K562 (cell line): ENCODE data around the gene PRM3. TPM values are rescaled to one million over a fixed set of nuclear protein-coding genes. Genes with fewer than 3 reads are reported as not detected.

Experiments
- ATAC-seq: fragments of 200-7000 bp; cut with Tn5 transposase; 3 replicates; pipeline ENCODE4 v1.9.1; 2020; ENCODE audit warnings: moderate library complexity
- BruUV-seq: library from RNA; stranded (reverse); fragments of 400-500 nt; replicated peaks from 2 replicates; lab custom pipeline; 2021; lab: Mats Ljungman, UMichigan
- CTCF ChIA-PET: fragments of 300-600 bp; formaldehyde crosslinking; extraction: SDS; loops from one replicate; lab custom pipeline; 2021; ENCODE audit warnings: low intra/inter-chr PET ratio; lab: Yijun Ruan, JAX
- POLR2A ChIA-PET: fragments of 300-600, 350-650 bp; sonication (Branson Sonifier 250); formaldehyde crosslinking; extraction: SDS; loops from one replicate; lab custom pipeline; 2021; ENCODE audit warnings: antibody characterized with exemption, inconsistent platforms; lab: Yijun Ruan, JAX
- DNase-seq, 4 experiments: peaks; one replicate each; pipeline versions ENCODE4 v3.0.0 to v3.0.0-alpha.2; 2011 to 2018; ENCODE audit warnings: low spot score in 3 of 4, mixed read lengths in 3 of 4; ENCODE audit errors: extremely low read depth in 1 of 4
- FAIRE-seq: peaks from 2 replicates; lab custom pipeline; 2011; peaks lifted over from hg19 to GRCh38; lab: Jason Lieb, UNC
- H2AFZ ChIP-seq: 2 replicates; pipeline ENCODE4 v1.6.0; 2011; ENCODE audit warnings: low read depth, low read length, control low read depth, inconsistent platforms
- H3K27ac ChIP-seq: fragments of 200-600 bp; 3 replicates; pipeline ENCODE4 v1.8.0; 2011; ENCODE audit warnings: low read depth, mild to moderate bottlenecking, control low read depth, inconsistent platforms, low read length, moderate library complexity, mixed read lengths; ENCODE audit errors: extremely low read depth
- H3K27me3 ChIP-seq, 2 experiments: fragments of 300-600 bp in 1 of 2; 2 replicates in 1 of 2; 3 replicates in 1 of 2; pipeline versions ENCODE4 v1.6.0 to v1.8.0; 2011; ENCODE audit warnings: inconsistent platforms in 2 of 2, low read length in 2 of 2, mild to moderate bottlenecking in 1 of 2, mixed read lengths in 1 of 2, moderate library complexity in 1 of 2; ENCODE audit not compliant: control insufficient read depth in 2 of 2, insufficient read depth in 2 of 2
- H3K36me3 ChIP-seq: fragments of 300-600 bp; 3 replicates; pipeline ENCODE4 v1.8.0; 2011; ENCODE audit warnings: mild to moderate bottlenecking, low read length, inconsistent platforms; ENCODE audit not compliant: control insufficient read depth, insufficient read depth
- H3K4me1 ChIP-seq, 2 experiments: fragments of 200-600 bp in 1 of 2; replicated peaks in 1 of 2; 2 replicates in 1 of 2; 3 replicates in 1 of 2; pipeline versions ENCODE4 v1.5.1 to v1.8.0; 2011; ENCODE audit warnings: inconsistent platforms in 2 of 2, low read length in 2 of 2, mild to moderate bottlenecking in 1 of 2, mixed read lengths in 1 of 2, moderate library complexity in 1 of 2; ENCODE audit not compliant: control insufficient read depth in 2 of 2, insufficient read depth in 2 of 2
- H3K4me2 ChIP-seq: 2 replicates; pipeline ENCODE4 v1.6.1; 2011; ENCODE audit warnings: low read length, control low read depth, inconsistent platforms, mixed read lengths; ENCODE audit not compliant: insufficient read depth
- H3K4me3 ChIP-seq: fragments of 200-600 bp; sonication (generic), shearing (Covaris generic); 2 replicates; pipeline ENCODE4 v1.5.1; 2016; ENCODE audit warnings: control low read depth, inconsistent platforms
- H3K79me2 ChIP-seq: fragments of 200-600 bp; 3 replicates; pipeline ENCODE4 v1.8.0; 2011; ENCODE audit warnings: low read length, inconsistent platforms; ENCODE audit not compliant: control insufficient read depth, insufficient read depth
- H3K9ac ChIP-seq, 2 experiments: 2 replicates each; pipeline versions ENCODE4 v1.6.0 to v1.6.1; 2011; ENCODE audit warnings: low read depth in 2 of 2, low read length in 2 of 2, control low read depth in 1 of 2, inconsistent platforms in 1 of 2, mild to moderate bottlenecking in 1 of 2, mixed read lengths in 1 of 2; ENCODE audit not compliant: insufficient read depth in 1 of 2
- H3K9me1 ChIP-seq: one replicate; pipeline ENCODE4 v1.6.0; 2011; ENCODE audit warnings: inconsistent platforms, mild to moderate bottlenecking, low read length, moderate library complexity; ENCODE audit not compliant: control insufficient read depth, insufficient read depth
- H3K9me3 ChIP-seq: replicated peaks from 2 replicates; pipeline ENCODE4 v1.5.1; 2011; ENCODE audit warnings: low read depth, low read length, inconsistent platforms; ENCODE audit not compliant: control insufficient read depth, insufficient read depth
- H4K20me1 ChIP-seq: replicated peaks from 2 replicates; pipeline ENCODE4 v1.6.1; 2011; ENCODE audit warnings: low read length, inconsistent platforms, mixed read lengths; ENCODE audit not compliant: control insufficient read depth, insufficient read depth
- CREBBP ChIP-seq: IDR thresholded peaks from one replicate; pipeline ENCODE4 v1.6.1; 2012; ENCODE audit warnings: low read depth, mild to moderate bottlenecking, control low read depth, inconsistent platforms, low read length
- GATA2 ChIP-seq: sonication (generic); formaldehyde crosslinking; IDR thresholded peaks from 2 replicates; pipeline ENCODE4 v1.4.0; 2020; ENCODE audit warnings: mild to moderate bottlenecking, missing genetic modification reagents
- PCBP2 ChIP-seq: fragments of 200-400 bp; formaldehyde crosslinking; IDR thresholded peaks from 2 replicates; pipeline ENCODE4 v1.6.1; 2018; ENCODE audit warnings: low read length, low read depth, mild to moderate bottlenecking, moderate library complexity; ENCODE audit not compliant: poor library complexity, severe bottlenecking
- ZNF121 ChIP-seq: sonication (generic); formaldehyde crosslinking; conservative IDR thresholded peaks from 2 replicates; pipeline ENCODE4 v1.8.0; 2022; ENCODE audit warnings: missing genetic modification reagents
- ZNF165 ChIP-seq: fragments of 250-450 bp; sonication (Bioruptor Pico); IDR thresholded peaks from 2 replicates; pipeline ENCODE4 v1.4.0; 2020; ENCODE audit warnings: borderline replicate concordance
- ZNF395 ChIP-seq: fragments of 200-800 bp; sonication (Bioruptor generic); IDR thresholded peaks from 2 replicates; pipeline ENCODE4 v1.6.1; 2017; ENCODE audit warnings: missing genetic modification characterization, missing compliant biosample characterization
- WGBS: fragments of 100-300 bp; shearing (Covaris generic); methylation state at CpG from one replicate; pipeline ENCODE4 v1.1.6; 2016; ENCODE audit warnings: low coverage, mixed read lengths; ENCODE audit not compliant: insufficient coverage; ENCODE audit errors: missing lambda C conversion rate; 5-methylcytosine and 5-hydroxymethylcytosine counted together
- in situ Hi-C: fragments of 300-500 bp; cut with MboI; formaldehyde crosslinking; loops from 4 replicates; pipeline ENCODE4 v1.15.0; 2018; ENCODE audit warnings: inconsistent platforms, mixed read lengths
- intact Hi-C: fragments of 100-400 bp; cut with micrococcal nuclease; formaldehyde crosslinking; loops from 2 replicates; pipeline ENCODE4 v1.14.2; 2022
- polyA plus RNA-seq, 8 experiments: library from polyadenylated mRNA; depleted of rRNA in 4 of 8; stranded (reverse) in 5 of 8; unstranded in 3 of 8; fragments of >200 nt; fragmentation: Nextera tagmentation in 2 of 8; fragmentation: Illumina TruSeq in 1 of 8; extraction: Ambion mirVana in 2 of 8; extraction: Trizol in 1 of 8; gene quantifications; 2 replicates each; pipeline versions ENCODE4 v1.2.1 to v1.2.3, GENCODE V29; 2011 to 2014; ENCODE audit warnings: inconsistent platforms in 1 of 8, missing spikeins in 1 of 8
- total RNA-seq, 7 experiments: library from RNA; depleted of rRNA in 6 of 7; stranded (reverse); fragments of >200 nt in 6 of 7; fragmentation: Illumina TruSeq in 2 of 7; extraction: Trizol in 2 of 7; gene quantifications; 2 replicates each; pipeline versions ENCODE4 v1.2.1 to v1.2.3, GENCODE V29; 2011 to 2021; ENCODE audit warnings: low replicate concordance in 1 of 7

The PRM3 gene
- total and polyA plus RNA-seq, 9 of the 15 experiments (the other 6 are each of a cell fraction or from before 2014, with no cell fraction given): not detected

- Histone ChIP-seq H3K9ac (no peak overlapping the region), H3K27me3 (0 out of 5 replicates have a peak, but pooled peaks cover 0 to 3% of the 10 kb centered on the region in 2 experiments), H3K4me1 (peaks cover 6 to 13% of the 10 kb centered on the region in 2 experiments; a peak in 4 of 5 replicates), H2AFZ (no peak overlapping the region), H3K9me3 (no peaks in the 10 kb centered on the region), H4K20me1 (no peaks in the 10 kb centered on the region), H3K79me2 (no peaks in the 10 kb centered on the region), H3K4me2 (no peak overlapping the region; the same call in 1 of the 2 replicates), H3K4me3 (no peak overlapping the region), H3K27ac (no peak overlapping the region), H3K9me1 (no peaks in the 10 kb centered on the region), H3K36me3 (no peaks in the 10 kb centered on the region)
- intact Hi-C loops: no loop called here
- DNase-seq (no peak), FAIRE-seq (no peak), ATAC-seq (no peak)
- 68% methylated on average over 5 of the region's 5 CpGs for WGBS
- ChIA-PET POLR2A (interaction anchor here (0.5 to 1.5 kb wide), 6 partner anchors 14 to 302 kb away, joined by 3 to 7 read pairs (median 3); partner anchors contain the start of gene PRM2), CTCF (no interaction called here)
- no TSS peak for BruUV-seq
- in situ Hi-C loops: no loop called here
- TF ChIP-seq ZNF121: peak; percentile 50; the same call in 1 of the 2 replicates
- TF ChIP-seq CREBBP: no peak
- no peak for TF ChIP-seq GATA2
- TF ChIP-seq ZNF165 (CRISPR knock-in tag): no peak
- 0 out of 2 replicates have a peak, but pooled peaks have one; percentile 12 for TF ChIP-seq ZNF395 (CRISPR knock-in tag)
- no peak for TF ChIP-seq PCBP2
Observed at GRCh38 chr16:11298143-11298900, 24.9 kb upstream of the PRM3 start.
